ENCODE data around the gene DPYD.

- TF ChIP-seq CTCF (conservative IDR thresholded peaks at IDR 0.05; ENCODE audit: low read depth, low read length) (no peak), EZH2 (IDR thresholded peaks at IDR 0.05; ENCODE audit: low read length, unreplicated experiment) (no peak), EZH2phosphoT487 (IDR thresholded peaks at IDR 0.05; ENCODE audit: borderline replicate concordance, low read length) (no peak)
These were observed 552.5 kb downstream of the DPYD start for GRCh38 chr1:97368296-97368695.

Data from PC-3 (cell line).